Fibroblast of lung (primary cell): Measurements from ENCODE around the gene TNFRSF9. TPM values are rescaled to one million over a fixed set of nuclear protein-coding genes. Genes with fewer than 3 reads are reported as not detected.
A peak's percentile ranks its signal among the peaks of the same experiment; 100 is the strongest.

Source experiments
- DNase-seq, 2 donors: peaks; one replicate each; pipeline versions ENCODE4 v3.0.0 to v3.0.0-alpha.2; 2010; ENCODE audit warnings: low read depth in 2 of 2
- H2AFZ ChIP-seq: 2 replicates; pipeline ENCODE4 v1.5.1; 2012; ENCODE audit warnings: low read length, control low read depth, inconsistent platforms
- H3K27ac ChIP-seq: 2 replicates; pipeline ENCODE4 v1.5.1; 2011; ENCODE audit warnings: low read length, control low read depth; ENCODE audit not compliant: insufficient read depth
- H3K27me3 ChIP-seq: 2 replicates; pipeline ENCODE4 v1.5.1; 2011; ENCODE audit warnings: mild to moderate bottlenecking, low read length; ENCODE audit not compliant: control insufficient read depth, insufficient read depth
- H3K36me3 ChIP-seq: 2 replicates; pipeline ENCODE4 v1.5.1; 2011; ENCODE audit warnings: low read length; ENCODE audit not compliant: control insufficient read depth, insufficient read depth
- H3K4me1 ChIP-seq: 2 replicates; pipeline ENCODE4 v1.5.1; 2011; ENCODE audit warnings: low read length; ENCODE audit not compliant: control insufficient read depth, insufficient read depth; ENCODE audit errors: extremely low read depth
- H3K4me2 ChIP-seq: 2 replicates; pipeline ENCODE4 v1.5.1; 2011; ENCODE audit warnings: low read length, control low read depth; ENCODE audit not compliant: insufficient read depth; ENCODE audit errors: extremely low read depth
- H3K4me3 ChIP-seq, 4 experiments: fragments of 200-600 bp in 1 of 4; sonication (generic) in 1 of 4; replicated peaks in 1 of 4; 2 replicates each; pipeline ENCODE4 v1.5.1; 2011 to 2016; ENCODE audit warnings: low read length in 4 of 4, low read depth in 3 of 4, mild to moderate bottlenecking in 3 of 4, control low read depth in 2 of 4, inconsistent platforms in 1 of 4, mixed read lengths in 1 of 4; ENCODE audit not compliant: insufficient read depth in 1 of 4; ENCODE audit errors: control extremely low read depth in 1 of 4
- H3K79me2 ChIP-seq: 2 replicates; pipeline ENCODE4 v1.5.1; 2012; ENCODE audit warnings: mild to moderate bottlenecking, low read length, inconsistent platforms; ENCODE audit not compliant: control insufficient read depth, insufficient read depth
- H3K9ac ChIP-seq: 2 replicates; pipeline ENCODE4 v1.5.1; 2011; ENCODE audit warnings: mild to moderate bottlenecking, low read length, control low read depth; ENCODE audit not compliant: insufficient read depth
- H3K9me3 ChIP-seq: 2 replicates; pipeline ENCODE4 v1.5.1; 2012; ENCODE audit warnings: low read depth, low read length; ENCODE audit not compliant: control insufficient read depth, insufficient read depth
- H4K20me1 ChIP-seq: 2 replicates; pipeline ENCODE4 v1.5.1; 2011; ENCODE audit warnings: low read length; ENCODE audit not compliant: control insufficient read depth, insufficient read depth; ENCODE audit errors: extremely low read depth
- CTCF ChIP-seq, 2 donors: IDR thresholded peaks in 1 of 2; conservative IDR thresholded peaks in 1 of 2; 1 replicate in 1 of 2; 2 replicates in 1 of 2; pipeline ENCODE4 v1.5.1; 2011 to 2012; ENCODE audit warnings: low read length in 2 of 2, control low read depth in 1 of 2, inconsistent platforms in 1 of 2, low read depth in 1 of 2, mild to moderate bottlenecking in 1 of 2
- EZH2 ChIP-seq: IDR thresholded peaks from 2 replicates; pipeline ENCODE4 v1.5.1; 2012; ENCODE audit warnings: low read length, control low read depth, mild to moderate bottlenecking; ENCODE audit errors: missing control alignments
- polyA plus RNA-seq, 2 donors: library from polyadenylated mRNA; depleted of rRNA in 1 of 2; stranded (reverse) in 1 of 2; unstranded in 1 of 2; fragments of >200 nt; gene quantifications; 2 replicates each; pipeline ENCODE4 v1.2.1, GENCODE V29; 2011 to 2012; ENCODE audit warnings: missing spikeins in 1 of 2
- total RNA-seq: library from RNA; depleted of rRNA; stranded (reverse); fragments of >200 nt; gene quantifications from 2 replicates; pipeline ENCODE4 v1.2.1, GENCODE V29; 2014

TNFRSF9 gene
- total and polyA plus RNA-seq, 2 donors (not counting 1 experiment from before 2014, with no cell fraction given), result 0.02 TPM; not detected in 1

GRCh38 chr1:7983086-7983778 lies 42.6 kb upstream of the TNFRSF9 start:
- no peak overlapping the region for H3K9ac ChIP-seq
- no peak for DNase-seq
- H4K20me1 ChIP-seq, result no peaks in the 10 kb centered on the region
- H3K9me3 ChIP-seq, result no peaks in the 10 kb centered on the region
- peaks cover 4% of the 10 kb centered on the region for H3K79me2 ChIP-seq
- H2AFZ ChIP-seq, result no peak overlapping the region
- TF ChIP-seq CTCF (conservative IDR thresholded peaks at IDR 0.05 in 1 of 2, IDR thresholded peaks at IDR 0.05 in 1 of 2; ENCODE audit: low read depth in 1 of 2, low read length in 2 of 2) (no peak), EZH2 (no peak)
- no peak overlapping the region for H3K4me3 ChIP-seq
- H3K4me1 ChIP-seq, result peaks cover 3% of the 10 kb centered on the region
- H3K27ac ChIP-seq, result no peak overlapping the region
- peaks cover 26% of the 10 kb centered on the region for H3K36me3 ChIP-seq
- no peak overlapping the region for H3K4me2 ChIP-seq
- no peaks in the 10 kb centered on the region for H3K27me3 ChIP-seq

- H3K27me3 ChIP-seq, result no peaks in the 10 kb centered on the region
- peaks cover 23% of the 10 kb centered on the region for H3K36me3 ChIP-seq
- peaks cover 3% of the 10 kb centered on the region for H3K4me1 ChIP-seq
- no peak for DNase-seq
- H3K27ac ChIP-seq, result no peak overlapping the region
- no peak overlapping the region for H2AFZ ChIP-seq
- H3K79me2 ChIP-seq, result peaks cover 4% of the 10 kb centered on the region
- H3K4me3 ChIP-seq, result no peak overlapping the region
- H3K9me3 ChIP-seq, result no peaks in the 10 kb centered on the region
- TF ChIP-seq CTCF (conservative IDR thresholded peaks at IDR 0.05 in 1 of 2, IDR thresholded peaks at IDR 0.05 in 1 of 2; ENCODE audit: low read depth in 1 of 2, low read length in 2 of 2) (no peak), EZH2 (no peak)
- no peak overlapping the region for H3K9ac ChIP-seq
- no peak overlapping the region for H3K4me2 ChIP-seq
- no peaks in the 10 kb centered on the region for H4K20me1 ChIP-seq
These were observed 40.3 kb upstream of the TNFRSF9 start for GRCh38 chr1:7980984-7981383.

GRCh38 chr1:7975212-7975865 lies 34.7 kb upstream of the TNFRSF9 start:
- Histone ChIP-seq H3K4me2 (no peak overlapping the region), H3K79me2 (peaks cover 2% of the 10 kb centered on the region), H2AFZ (no peak overlapping the region), H3K36me3 (peaks cover 11% of the 10 kb centered on the region), H4K20me1 (no peaks in the 10 kb centered on the region), H3K9ac (no peak overlapping the region), H3K27me3 (no peaks in the 10 kb centered on the region), H3K9me3 (no peaks in the 10 kb centered on the region), H3K4me3 (no peak overlapping the region), H3K4me1 (no peaks in the 10 kb centered on the region), H3K27ac (no peak overlapping the region)
- TF ChIP-seq CTCF (conservative IDR thresholded peaks at IDR 0.05 in 1 of 2, IDR thresholded peaks at IDR 0.05 in 1 of 2; ENCODE audit: low read depth in 1 of 2, low read length in 2 of 2) (peak; percentile 87 to 97), EZH2 (no peak)
- DNase-seq, result peak; percentile 61 to 78
